GM18951 (cell line): ENCODE results near the gene STK32B.

Experiments used
- POLR2A ChIP-seq: IDR thresholded peaks from 4 replicates; pipeline ENCODE4 v1.6.1; 2011; ENCODE audit warnings: mild to moderate bottlenecking; ENCODE audit not compliant: insufficient read length, insufficient read depth; ENCODE audit errors: extremely low read depth
- in situ Hi-C: fragments of 300-500 bp; cut with MboI; formaldehyde crosslinking; loops from one replicate; pipeline ENCODE4 v1.12.0; 2022; ENCODE audit warnings: low sequenced_read_pairs, mixed read lengths, inconsistent platforms; ENCODE audit not compliant: unreplicated experiment

Gene STK32B

DNA sequence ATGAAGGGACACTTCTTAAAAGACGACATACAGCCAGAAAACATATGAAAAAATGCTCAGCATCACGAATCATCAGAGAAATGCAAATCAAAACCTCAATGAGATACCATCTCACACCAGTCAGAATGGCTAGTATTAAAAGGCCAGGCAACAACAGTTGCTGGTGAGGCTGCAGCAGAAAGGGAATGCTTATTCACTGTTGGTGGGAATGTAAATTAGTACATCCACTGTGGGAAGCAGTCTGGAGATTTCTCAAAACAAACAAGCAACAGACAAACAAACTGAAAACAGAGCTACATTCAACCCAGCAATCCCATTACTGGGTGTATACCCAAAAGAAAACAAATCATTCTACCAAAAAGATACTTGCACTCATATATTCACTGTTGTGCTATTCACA is 459.2 kb downstream of the STK32B start:
- TF ChIP-seq POLR2A, result no peak
- in situ Hi-C loops, result no loop called here

DNA sequence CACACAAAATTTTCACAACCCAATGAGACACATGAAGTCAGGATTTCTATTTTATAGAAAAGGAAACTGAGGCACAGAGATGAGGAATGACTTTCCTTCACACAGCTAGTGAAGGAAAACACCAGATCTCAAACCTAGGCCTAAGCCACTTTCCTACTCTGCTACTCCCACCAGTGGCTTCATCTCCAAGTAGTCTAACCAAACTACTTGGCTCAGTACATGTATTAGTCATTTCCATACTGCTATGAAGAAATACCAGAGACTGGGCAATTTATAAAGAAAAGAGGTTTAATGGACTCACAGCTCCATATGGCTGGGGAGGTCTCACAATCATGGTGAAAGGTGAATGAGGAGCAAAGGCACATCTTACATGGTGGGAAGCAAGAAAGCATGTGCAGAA is 460.5 kb downstream of the STK32B start:
- in situ Hi-C loops, result no loop called here

DNA sequence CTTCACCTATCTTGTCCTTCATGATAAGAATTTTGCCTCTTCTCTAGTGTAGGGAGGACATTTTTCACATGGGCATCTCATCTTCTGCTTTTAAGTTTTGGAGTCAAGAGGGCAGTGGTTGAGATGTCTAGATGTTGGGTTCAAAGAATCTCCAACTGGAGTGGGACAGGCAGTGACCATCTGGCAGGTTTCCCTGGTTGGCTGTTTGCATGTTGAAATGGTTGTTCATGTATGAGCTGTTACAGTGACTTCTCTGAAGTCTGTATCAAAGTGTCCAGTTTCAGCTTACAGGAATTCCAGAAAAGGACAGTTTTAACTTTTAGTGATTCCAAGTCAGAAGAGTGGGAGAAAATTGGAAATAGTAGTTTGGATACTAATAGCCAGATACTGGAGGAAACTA is 464.4 kb downstream of the STK32B start:
- in situ Hi-C loops, result no loop called here

More for the DNA sequence above, 460.5 kb downstream of the STK32B start:
- TF ChIP-seq POLR2A, result no peak

DNA sequence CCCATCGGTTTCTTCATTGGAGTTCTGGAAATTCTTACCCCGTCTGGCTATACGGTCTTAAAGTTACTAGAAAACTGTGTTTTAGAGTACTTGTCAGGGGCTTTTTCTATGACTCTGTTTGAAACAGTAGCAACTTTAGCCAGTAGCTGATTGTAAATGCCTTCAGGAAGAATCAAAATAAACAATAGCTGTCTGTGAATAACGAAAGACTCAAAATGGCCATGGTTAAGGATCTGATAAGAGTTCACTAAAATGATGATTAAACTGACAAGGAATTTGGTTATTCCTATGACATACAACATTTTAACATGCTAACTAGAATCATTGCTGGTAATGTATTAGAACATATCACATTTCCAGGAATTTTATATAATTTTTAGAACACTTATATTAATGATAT is 466.1 kb downstream of the STK32B start:
- no peak for TF ChIP-seq POLR2A
- in situ Hi-C loops, result no loop called here

More for the DNA sequence above, 464.4 kb downstream of the STK32B start:
- TF ChIP-seq POLR2A, result no peak

DNA sequence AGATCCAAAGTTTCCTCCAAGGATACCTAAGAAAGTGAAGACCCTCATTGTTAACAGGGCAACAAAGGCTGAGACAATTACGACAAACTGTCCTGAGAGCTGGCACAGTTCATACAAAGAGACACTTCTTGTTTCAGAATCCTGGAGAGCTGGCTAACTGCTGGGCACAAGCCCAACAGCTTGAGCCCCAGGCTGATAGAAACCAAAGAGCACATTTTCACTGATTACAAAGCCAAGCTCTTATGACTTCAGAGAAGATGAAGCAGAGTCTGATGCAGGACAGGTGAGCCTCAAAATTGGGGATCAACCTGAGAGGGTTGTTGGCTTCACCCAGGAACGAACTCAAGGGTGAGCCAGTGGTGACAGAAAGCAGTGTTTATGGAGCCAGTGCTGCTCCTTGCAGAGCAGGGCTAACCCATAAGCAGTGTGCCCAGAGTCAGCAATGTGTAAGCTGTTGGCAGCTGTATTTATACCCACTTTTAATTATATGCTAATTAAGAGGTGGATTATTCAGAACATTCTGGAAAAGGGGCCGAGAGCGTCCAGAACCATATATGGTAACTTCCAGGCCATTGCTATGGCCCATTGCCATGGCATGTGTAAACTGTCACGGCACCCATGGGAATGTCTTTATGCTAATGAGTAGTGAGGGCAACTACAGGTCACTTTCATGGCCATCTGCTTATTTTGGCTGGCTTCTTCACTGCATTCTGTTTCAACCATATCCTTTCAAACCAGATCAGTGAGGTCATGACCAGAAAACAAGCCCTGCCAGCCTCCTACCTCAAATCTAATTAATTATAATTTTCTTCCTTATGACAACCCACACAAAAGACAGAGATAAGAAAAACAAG is 473.4 kb downstream of the STK32B start:
- in situ Hi-C loops, result no loop called here
- TF ChIP-seq POLR2A, result no peak

DNA sequence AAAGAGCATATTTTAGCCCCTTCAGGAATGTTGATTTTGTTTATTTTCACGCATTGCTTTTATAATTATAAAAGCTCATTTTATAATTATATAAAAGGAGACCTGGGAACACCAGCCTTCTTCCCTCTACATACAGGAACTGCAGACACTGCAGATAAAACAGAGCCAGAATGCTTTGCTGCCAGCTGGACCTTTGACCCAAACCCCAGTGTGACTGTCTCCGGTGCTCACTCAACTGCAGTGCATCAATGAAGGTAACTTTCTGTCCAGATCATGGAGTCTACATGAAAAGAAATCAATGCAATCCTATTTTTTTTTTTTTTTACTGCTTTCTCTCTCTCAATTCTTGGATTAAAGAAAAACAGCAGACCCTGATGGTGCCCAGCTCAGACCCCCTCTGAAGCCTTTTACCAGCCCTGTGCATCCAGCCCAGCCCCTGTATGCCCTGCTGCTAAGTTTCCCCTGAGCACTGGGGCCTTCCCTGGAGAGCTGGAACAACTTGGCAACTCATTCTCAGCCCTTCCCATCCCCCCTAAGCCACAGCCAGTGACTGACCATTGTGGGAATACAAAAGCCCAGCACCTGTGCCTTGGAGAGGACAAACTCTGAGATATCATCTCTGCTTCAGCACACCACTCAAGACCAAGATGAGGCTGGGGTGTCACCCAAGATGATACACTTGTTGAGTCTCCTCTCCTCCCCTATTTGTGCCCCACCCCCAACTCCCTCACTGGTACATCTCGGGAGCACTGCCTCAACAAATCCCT is 475.0 kb downstream of the STK32B start:
- TF ChIP-seq POLR2A, result no peak
- in situ Hi-C loops, result no loop called here

DNA sequence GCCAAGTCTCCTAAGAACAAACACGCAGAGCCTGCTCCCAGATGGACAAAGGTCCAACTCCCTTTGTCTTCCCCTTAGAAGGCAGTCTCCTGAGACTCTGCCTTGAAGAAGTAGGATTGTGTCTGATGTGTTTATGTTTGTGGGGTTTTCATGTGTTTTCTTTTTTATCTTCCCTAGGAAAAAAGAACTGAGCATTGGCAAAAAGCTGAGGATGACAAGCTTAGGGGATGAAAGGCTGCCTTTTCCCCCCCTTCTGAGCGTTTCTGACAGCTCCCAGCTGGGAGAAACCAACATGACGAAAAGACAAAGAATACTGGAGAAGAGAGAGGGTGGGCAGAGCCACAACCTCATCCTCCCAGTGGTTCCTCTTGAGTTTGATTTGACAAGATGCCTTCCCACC is 475.9 kb downstream of the STK32B start:
- no peak for TF ChIP-seq POLR2A
- in situ Hi-C loops, result no loop called here

DNA sequence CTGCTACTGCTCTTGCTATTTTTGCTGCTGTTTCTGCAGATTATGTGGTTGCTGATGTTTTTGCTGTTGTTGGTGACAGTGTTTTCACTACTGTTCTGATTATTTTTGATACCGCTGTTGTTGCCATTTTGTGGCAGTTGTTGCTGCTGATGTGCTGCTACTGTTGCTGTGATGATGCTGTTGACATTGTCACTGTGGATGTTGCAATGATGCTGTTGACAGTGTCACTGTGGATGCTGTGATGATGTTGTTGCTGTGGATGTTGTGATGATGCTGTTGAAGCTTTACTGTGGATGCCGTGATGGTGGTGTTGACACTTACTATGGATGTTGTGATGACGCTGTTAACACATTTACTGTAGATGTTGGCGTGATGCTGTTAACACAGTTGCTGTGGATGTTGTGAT is 476.8 kb downstream of the STK32B start:
- no peak for TF ChIP-seq POLR2A
- in situ Hi-C loops, result no loop called here

DNA sequence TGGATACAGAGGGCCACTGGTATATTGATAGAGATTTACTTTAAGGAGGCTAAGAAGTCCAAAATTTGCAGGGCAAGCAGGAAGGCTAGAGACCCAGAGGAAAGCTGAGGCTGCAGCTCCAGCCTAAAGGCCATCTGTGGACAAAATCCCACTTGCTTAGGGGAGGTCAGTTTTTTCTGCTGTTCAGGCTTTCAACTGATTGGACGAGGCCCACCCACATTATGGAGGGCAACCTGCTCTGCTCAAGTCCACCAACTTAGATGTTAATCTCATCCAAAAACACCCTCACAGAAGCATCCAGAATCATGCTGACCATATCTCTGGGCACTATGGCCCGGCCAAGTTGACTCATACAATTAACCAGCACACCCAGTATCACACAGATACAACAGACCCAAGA is 480.8 kb downstream of the STK32B start:
- no peak for TF ChIP-seq POLR2A
- in situ Hi-C loops, result no loop called here

DNA sequence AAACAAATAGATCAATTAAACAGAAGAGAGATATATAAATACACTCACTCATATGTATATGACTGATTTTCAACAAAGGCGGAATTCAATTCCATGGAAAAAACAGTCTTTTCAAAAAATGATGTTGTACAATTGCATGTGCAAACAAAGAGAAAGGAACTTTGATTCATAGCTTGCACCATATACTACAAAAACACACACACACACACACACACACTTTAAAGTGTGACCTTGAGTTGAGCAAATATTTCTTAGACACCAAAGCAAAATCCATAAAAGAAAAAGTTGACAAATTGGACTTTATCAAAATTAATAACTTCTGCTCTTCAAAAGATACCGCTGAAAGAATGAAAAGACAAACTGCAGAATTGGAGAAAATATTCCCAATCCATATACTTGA is 488.3 kb downstream of the STK32B start:
- TF ChIP-seq POLR2A, result no peak
- in situ Hi-C loops, result no loop called here

DNA sequence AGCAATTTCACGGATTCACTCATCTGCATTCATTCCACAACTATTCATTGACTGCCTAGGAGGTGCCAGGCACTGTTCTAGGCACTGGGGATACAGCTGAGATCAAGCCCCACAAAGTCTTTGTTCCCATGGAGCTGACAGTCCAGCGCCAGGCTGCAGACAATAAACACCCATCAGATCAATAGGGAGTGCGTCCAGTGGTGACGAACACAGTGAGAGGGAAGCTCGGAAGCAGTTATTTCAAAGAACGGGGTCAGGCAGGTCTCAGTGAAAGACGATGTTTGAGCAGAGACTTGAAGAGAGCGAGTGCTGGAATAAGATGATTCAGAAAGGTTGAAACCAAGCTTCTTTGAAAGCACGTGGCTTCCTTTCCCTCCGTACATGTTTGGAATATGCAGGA is 489.9 kb downstream of the STK32B start:
- TF ChIP-seq POLR2A, result no peak
- in situ Hi-C loops, result no loop called here

DNA sequence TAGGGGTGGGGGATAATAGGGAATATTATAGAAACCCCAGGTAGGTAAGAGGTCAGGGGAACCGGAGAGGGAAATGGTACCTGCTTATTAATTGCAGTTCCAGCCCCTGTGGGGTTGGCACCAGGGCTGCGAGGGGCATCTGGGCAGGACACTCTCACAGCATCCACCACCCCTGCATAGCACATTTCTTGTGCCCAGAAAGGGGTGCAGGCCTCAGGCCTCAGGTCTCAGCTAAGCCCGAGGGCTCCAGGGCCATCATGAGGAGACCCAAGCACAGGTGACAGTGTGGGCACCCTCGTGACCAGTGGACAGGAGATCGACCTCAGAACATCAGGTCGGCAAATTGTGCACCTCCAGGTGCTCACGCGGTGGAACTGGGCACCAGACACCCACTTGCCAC is 492.4 kb downstream of the STK32B start:
- TF ChIP-seq POLR2A, result no peak
- in situ Hi-C loops, result no loop called here

DNA sequence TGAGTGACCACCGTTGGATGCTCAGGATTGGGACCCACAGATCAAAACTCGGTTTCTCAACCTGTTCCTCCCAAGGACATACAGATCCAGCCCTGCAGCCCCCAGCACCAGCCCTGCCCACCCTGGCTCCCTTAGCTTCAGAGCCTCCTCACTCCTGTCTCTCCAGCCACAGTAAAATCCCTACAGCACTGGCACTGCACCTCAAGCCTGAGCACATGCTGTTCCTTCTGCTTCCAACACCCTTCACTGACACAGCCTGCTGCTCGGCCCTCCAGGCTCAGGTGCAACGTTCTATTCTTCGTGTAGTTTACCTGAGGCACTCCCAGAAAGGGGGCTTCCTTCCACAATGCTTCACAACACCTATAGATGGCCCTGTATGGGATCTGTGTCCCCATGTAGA is 493.5 kb downstream of the STK32B start:
- in situ Hi-C loops, result no loop called here
- no peak for TF ChIP-seq POLR2A

DNA sequence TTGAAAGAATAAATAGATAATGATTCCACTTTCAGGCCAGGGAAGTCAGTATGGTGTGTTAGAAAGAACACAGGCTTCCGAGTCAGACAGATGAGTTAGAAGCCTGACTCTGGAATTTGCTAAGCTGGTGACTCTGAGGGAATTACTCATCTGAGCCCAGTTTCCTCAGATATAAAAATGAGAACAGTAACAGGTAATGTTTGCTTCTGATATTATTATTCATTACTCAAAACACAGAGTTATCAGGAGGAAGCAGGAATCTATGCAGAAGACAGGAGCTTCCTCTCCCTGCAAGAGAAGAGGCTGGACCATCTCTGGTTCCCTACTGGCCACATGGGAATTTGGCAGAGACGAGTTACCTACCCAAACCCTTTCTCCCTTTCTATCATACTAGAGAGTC is 494.0 kb downstream of the STK32B start:
- in situ Hi-C loops, result no loop called here
- no peak for TF ChIP-seq POLR2A

DNA sequence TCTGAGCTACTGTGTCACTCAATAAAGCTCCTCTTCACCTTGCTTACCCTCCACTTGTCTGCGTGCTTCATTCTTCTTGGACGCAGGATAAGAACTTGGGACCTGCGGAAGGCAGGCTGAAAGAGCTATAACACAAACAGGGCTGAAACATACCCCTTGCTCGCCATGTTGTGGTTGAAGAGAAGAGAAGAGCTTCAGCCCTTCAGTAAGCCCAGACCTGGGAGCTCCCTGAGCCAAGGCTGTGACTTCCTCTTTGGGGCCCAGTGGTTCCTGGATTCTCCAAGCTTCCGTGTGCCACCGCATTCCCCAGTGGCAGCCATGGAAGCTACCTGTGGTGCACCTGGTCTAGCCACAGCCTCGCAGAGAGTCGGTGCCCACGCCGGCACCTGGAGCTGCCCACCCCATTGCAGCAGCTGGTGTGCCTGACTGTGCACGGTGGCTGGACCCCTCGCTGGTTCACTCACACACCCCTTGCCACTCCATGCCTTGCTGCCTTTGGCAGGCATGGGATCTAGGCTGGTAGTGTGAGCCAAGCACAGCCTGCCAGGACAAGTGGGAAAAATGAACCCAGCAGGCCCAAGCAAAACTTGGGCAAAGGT is 496.5 kb downstream of the STK32B start:
- in situ Hi-C loops, result no loop called here

More for the DNA sequence above, 496.5 kb downstream of the STK32B start:
- no peak for TF ChIP-seq POLR2A
